ENCODE results near the gene PODN.

Gene PODN

GRCh38 chr1:53037159-53037558 is 24.9 kb upstream of the PODN start:
- TF ChIP-seq, protein P1, sequence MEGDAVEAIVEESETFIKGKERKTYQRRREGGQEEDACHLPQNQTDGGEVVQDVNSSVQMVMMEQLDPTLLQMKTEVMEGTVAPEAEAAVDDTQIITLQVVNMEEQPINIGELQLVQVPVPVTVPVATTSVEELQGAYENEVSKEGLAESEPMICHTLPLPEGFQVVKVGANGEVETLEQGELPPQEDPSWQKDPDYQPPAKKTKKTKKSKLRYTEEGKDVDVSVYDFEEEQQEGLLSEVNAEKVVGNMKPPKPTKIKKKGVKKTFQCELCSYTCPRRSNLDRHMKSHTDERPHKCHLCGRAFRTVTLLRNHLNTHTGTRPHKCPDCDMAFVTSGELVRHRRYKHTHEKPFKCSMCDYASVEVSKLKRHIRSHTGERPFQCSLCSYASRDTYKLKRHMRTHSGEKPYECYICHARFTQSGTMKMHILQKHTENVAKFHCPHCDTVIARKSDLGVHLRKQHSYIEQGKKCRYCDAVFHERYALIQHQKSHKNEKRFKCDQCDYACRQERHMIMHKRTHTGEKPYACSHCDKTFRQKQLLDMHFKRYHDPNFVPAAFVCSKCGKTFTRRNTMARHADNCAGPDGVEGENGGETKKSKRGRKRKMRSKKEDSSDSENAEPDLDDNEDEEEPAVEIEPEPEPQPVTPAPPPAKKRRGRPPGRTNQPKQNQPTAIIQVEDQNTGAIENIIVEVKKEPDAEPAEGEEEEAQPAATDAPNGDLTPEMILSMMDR (IDR thresholded peaks at IDR 0.05; ENCODE audit: borderline replicate concordance, control extremely low read depth, extremely low read depth, insufficient read depth, missing control alignments) = no peak
- in situ Hi-C loops (cut with MboI; ENCODE audit: low sequenced_read_pairs, unreplicated experiment) = no loop called here
- no peak for DNase-seq (ENCODE audit: low spot score)

DNA sequence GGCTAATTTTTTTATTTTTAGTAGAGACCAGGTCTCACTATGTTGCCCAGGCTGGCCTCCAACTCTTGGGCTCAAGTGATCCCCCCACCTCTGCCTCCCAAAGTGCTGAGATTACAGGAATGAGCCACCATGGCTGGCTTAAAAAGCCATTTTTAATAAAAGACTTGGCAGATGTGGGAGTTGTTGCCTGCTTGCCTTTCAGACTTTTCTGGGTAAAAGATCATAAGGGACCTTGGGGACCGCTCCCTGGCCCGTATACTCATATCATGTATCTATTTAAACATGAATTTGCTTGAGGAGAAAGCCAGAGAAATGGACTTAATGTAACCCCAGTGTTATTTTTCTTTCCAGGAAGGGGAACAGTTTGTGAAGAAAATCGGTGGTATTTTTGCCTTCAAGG is 23.4 kb upstream of the PODN start:
- DNase-seq (ENCODE audit: low spot score) = no peak
- TF ChIP-seq, protein P1 (IDR thresholded peaks at IDR 0.05; ENCODE audit: borderline replicate concordance, control extremely low read depth, extremely low read depth, insufficient read depth, missing control alignments) = no peak
- in situ Hi-C loops (cut with MboI; ENCODE audit: low sequenced_read_pairs, unreplicated experiment) = no loop called here

- DNase-seq (ENCODE audit: low spot score) = no peak
- in situ Hi-C loops (cut with MboI; ENCODE audit: low sequenced_read_pairs, unreplicated experiment) = no loop called here
Measured at GRCh38 chr1:53043271-53043670, 18.7 kb upstream of the PODN start.

GRCh38 chr1:53044926-53045325 is 17.1 kb upstream of the PODN start:
- TF ChIP-seq, protein P1 (IDR thresholded peaks at IDR 0.05; ENCODE audit: borderline replicate concordance, control extremely low read depth, extremely low read depth, insufficient read depth, missing control alignments) = no peak
- in situ Hi-C loops (cut with MboI; ENCODE audit: low sequenced_read_pairs, unreplicated experiment) = no loop called here
- no peak for DNase-seq (ENCODE audit: low spot score)

More at GRCh38 chr1:53043271-53043670, 18.7 kb upstream of the PODN start:
- TF ChIP-seq, protein P1 (IDR thresholded peaks at IDR 0.05; ENCODE audit: borderline replicate concordance, control extremely low read depth, extremely low read depth, insufficient read depth, missing control alignments) = no peak

DNA sequence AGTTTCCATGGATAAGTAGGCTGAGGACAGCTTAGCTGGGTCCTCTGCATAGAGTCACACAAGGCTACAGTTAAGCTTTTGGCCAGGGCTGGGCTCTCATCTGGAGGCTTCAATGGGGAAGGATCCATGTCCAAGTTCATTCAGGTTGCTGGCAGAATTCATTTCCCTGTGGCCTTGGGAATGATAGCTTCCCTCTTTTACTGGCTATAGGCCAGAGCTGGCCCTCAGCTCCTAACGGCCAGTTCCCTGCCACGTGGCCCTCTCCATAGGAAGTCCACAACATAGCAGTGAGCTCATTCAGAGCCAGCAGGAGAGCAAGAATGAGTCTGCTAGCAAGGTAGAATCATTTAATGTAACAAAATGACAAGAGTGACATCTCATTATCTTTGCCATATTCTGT is 15.1 kb upstream of the PODN start:
- in situ Hi-C loops (cut with MboI; ENCODE audit: low sequenced_read_pairs, unreplicated experiment) = no loop called here
- TF ChIP-seq, protein P1 (IDR thresholded peaks at IDR 0.05; ENCODE audit: borderline replicate concordance, control extremely low read depth, extremely low read depth, insufficient read depth, missing control alignments) = no peak
- no peak for DNase-seq (ENCODE audit: low spot score)

- DNase-seq (ENCODE audit: low spot score) = no peak
- TF ChIP-seq, protein P1 (IDR thresholded peaks at IDR 0.05; ENCODE audit: borderline replicate concordance, control extremely low read depth, extremely low read depth, insufficient read depth, missing control alignments) = no peak
- in situ Hi-C loops (cut with MboI; ENCODE audit: low sequenced_read_pairs, unreplicated experiment) = no loop called here
Measured at GRCh38 chr1:53047737-53048736, 14.0 kb upstream of the PODN start.
